Measurements from ENCODE around the gene BPI.

Gene BPI

DNA sequence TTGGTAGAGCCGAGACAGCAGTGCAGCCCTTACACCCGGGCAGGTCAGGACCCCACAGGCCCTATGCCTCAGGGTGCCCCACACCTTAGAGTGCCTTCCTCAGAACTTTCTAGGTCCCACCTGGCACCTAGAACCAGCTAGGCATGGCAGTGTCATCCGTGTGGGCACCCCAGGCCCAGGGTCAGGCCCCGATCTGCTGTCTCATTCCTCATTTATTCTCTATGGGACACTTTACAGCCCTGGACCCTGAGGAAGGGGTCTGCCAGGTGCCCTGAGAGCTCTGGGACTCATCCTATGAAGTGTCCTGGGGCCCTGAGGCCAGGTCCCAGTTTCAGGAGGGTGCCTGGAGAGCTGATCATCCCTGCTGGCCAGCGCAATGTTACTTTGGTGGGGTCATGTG is 8.1 kb upstream of the BPI start:
- no peaks in the 10 kb centered on the region for H3K9me3 ChIP-seq (ENCODE audit: control insufficient read depth, low read length)
- no peak overlapping the region for H3K27ac ChIP-seq
- no peak overlapping the region for H3K9ac ChIP-seq
- H3K4me2 ChIP-seq (ENCODE audit: low read length), result no peak overlapping the region
- H3K4me3 ChIP-seq (ENCODE audit: low read depth, low read length), result no peak overlapping the region
- H2AFZ ChIP-seq, result no peak overlapping the region
- peaks cover 5% of the 10 kb centered on the region for H3K27me3 ChIP-seq (ENCODE audit: control insufficient read depth, insufficient read depth, low read length)
- H3K4me1 ChIP-seq, result no peaks in the 10 kb centered on the region
- no peaks in the 10 kb centered on the region for H3K79me2 ChIP-seq
- TF ChIP-seq, protein P1, sequence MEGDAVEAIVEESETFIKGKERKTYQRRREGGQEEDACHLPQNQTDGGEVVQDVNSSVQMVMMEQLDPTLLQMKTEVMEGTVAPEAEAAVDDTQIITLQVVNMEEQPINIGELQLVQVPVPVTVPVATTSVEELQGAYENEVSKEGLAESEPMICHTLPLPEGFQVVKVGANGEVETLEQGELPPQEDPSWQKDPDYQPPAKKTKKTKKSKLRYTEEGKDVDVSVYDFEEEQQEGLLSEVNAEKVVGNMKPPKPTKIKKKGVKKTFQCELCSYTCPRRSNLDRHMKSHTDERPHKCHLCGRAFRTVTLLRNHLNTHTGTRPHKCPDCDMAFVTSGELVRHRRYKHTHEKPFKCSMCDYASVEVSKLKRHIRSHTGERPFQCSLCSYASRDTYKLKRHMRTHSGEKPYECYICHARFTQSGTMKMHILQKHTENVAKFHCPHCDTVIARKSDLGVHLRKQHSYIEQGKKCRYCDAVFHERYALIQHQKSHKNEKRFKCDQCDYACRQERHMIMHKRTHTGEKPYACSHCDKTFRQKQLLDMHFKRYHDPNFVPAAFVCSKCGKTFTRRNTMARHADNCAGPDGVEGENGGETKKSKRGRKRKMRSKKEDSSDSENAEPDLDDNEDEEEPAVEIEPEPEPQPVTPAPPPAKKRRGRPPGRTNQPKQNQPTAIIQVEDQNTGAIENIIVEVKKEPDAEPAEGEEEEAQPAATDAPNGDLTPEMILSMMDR (IDR thresholded peaks at IDR 0.05), result no peak
- H3K36me3 ChIP-seq (ENCODE audit: control insufficient read depth, insufficient read depth, low read length), result no peaks in the 10 kb centered on the region

DNA sequence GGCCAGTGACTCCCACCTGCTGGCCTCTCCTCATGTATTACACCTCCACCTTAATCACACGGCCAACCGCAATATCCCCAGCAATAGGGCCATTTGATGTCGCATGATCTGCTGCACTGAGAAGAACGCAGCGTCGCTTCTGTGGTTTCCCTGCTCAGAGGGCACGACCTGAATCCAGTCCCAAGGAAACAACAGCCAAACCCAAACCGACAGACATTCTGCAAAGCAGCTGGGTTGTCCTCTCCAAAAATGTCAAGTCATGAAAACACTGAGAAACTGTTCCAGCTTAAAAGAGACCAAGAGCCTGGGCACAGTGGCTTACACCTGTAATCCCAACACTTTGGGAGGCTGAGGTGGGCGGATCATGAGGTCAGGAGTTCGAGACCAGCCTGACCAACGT is 7.5 kb upstream of the BPI start:
- Histone ChIP-seq H3K4me3 (ENCODE audit: low read depth, low read length) (no peak overlapping the region), H3K4me1 (no peaks in the 10 kb centered on the region), H3K27ac (no peak overlapping the region)

DNA sequence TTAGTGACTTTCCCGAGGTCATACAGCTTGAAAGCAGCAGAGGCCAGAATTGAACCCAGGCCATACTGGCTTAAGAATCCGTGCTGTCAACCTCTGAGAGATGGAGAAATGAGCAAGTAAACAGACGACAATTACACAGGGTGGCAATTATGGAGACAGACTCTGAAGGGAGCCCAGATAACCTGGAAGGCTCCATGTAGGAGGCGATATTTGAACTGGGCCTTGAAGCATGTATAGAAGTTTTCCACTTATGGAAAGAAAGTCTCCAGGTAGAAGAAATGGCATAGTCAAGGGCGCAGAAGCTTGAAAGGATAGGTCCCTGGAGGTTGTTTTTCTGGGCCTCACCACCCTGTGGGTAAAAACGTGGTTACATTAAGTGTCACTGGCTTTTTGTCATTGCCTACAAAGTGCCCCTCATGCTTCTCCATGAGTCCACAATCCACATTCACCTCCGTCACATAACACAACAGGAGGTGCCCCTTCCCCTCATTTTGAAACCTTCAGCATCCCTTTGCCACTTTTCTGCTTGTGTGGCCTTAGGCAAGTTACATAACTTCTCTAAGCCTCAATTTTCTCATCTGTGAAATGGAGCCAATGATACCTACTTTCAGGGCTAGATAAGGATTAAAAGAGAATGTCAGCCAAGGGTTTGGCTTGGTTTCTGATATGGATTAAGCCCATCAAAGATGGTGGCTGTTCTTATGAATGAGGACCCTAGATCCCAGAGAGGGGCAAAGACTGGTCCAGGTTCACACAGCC is 5.9 kb upstream of the BPI start:
- Histone ChIP-seq H3K9ac (no peak overlapping the region), H3K4me2 (ENCODE audit: low read length) (no peak overlapping the region), H3K4me3 (ENCODE audit: low read depth, low read length) (no peak overlapping the region), H3K9me3 (ENCODE audit: control insufficient read depth, low read length) (no peaks in the 10 kb centered on the region), H3K79me2 (no peaks in the 10 kb centered on the region), H3K27ac (no peak overlapping the region), H3K36me3 (ENCODE audit: control insufficient read depth, insufficient read depth, low read length) (no peaks in the 10 kb centered on the region), H3K4me1 (no peaks in the 10 kb centered on the region), H2AFZ (no peak overlapping the region), H3K27me3 (ENCODE audit: control insufficient read depth, insufficient read depth, low read length) (no peaks in the 10 kb centered on the region)
- TF ChIP-seq, protein P1 (IDR thresholded peaks at IDR 0.05), result no peak

More for the DNA sequence above, 7.5 kb upstream of the BPI start:
- Histone ChIP-seq H3K36me3 (ENCODE audit: control insufficient read depth, insufficient read depth, low read length) (no peaks in the 10 kb centered on the region), H3K27me3 (ENCODE audit: control insufficient read depth, insufficient read depth, low read length) (peaks cover 5% of the 10 kb centered on the region), H2AFZ (no peak overlapping the region), H3K4me2 (ENCODE audit: low read length) (no peak overlapping the region), H3K9me3 (ENCODE audit: control insufficient read depth, low read length) (no peaks in the 10 kb centered on the region), H3K9ac (no peak overlapping the region), H3K79me2 (no peaks in the 10 kb centered on the region)
- TF ChIP-seq, protein P1 (IDR thresholded peaks at IDR 0.05), result no peak

DNA sequence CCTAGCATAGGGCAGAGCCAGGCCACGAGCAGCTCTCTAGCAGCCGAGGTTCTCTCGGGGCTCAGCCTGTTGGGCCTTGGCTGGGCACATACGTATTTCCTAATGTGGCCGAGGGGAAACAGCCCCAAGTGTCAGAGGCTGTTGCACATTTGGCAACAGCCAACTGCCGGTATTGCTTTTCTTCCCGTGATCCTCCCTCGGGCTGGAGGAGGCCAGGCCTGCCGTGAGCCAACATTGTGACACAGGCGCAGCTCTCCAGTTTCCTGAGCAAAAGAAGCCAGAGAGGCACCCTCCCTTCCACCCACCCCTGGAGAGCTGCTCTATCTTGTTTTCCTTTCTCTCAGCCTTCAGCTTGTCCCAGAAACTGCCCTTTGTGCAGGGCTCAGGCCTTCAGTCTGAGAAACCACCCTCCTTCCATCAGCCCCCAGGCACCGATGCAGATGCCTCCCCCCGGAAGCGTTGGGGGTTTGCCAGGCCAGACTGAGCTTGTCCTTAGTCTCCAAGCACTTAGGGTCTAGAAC is 5.1 kb upstream of the BPI start:
- Histone ChIP-seq H3K27ac (no peak overlapping the region), H3K9ac (no peak overlapping the region), H3K36me3 (ENCODE audit: control insufficient read depth, insufficient read depth, low read length) (no peaks in the 10 kb centered on the region), H3K4me2 (ENCODE audit: low read length) (no peak overlapping the region), H3K4me1 (no peaks in the 10 kb centered on the region), H2AFZ (no peak overlapping the region), H3K9me3 (ENCODE audit: control insufficient read depth, low read length) (no peaks in the 10 kb centered on the region), H3K27me3 (ENCODE audit: control insufficient read depth, insufficient read depth, low read length) (no peaks in the 10 kb centered on the region), H3K4me3 (ENCODE audit: low read depth, low read length) (no peak overlapping the region), H3K79me2 (no peaks in the 10 kb centered on the region)
- TF ChIP-seq, protein P1 (IDR thresholded peaks at IDR 0.05), result no peak

DNA sequence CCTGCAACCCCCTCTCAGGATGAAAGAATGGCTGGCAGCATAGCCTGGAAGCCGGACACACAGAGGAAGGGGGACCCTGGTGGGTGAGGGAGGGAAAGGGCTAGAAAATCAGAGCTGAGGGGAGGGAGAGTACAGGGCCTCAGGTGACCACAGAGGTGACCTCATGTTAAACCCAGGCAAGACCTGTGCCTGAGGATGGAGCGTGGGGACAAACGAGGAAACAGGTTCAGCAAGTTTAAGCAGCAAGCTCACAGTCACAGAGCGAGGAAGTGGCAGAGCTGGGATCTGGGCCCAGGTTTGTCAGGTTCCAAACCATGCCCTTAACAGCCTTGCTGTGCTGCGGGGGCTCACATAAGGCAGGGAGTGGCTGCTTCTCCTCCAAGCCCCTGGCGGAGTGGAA is 4.0 kb upstream of the BPI start:
- TF ChIP-seq, protein P1 (IDR thresholded peaks at IDR 0.05), result no peak
- Histone ChIP-seq H3K79me2 (no peaks in the 10 kb centered on the region), H3K9me3 (ENCODE audit: control insufficient read depth, low read length) (no peaks in the 10 kb centered on the region), H3K9ac (no peak overlapping the region), H3K27me3 (ENCODE audit: control insufficient read depth, insufficient read depth, low read length) (no peaks in the 10 kb centered on the region), H3K4me1 (no peaks in the 10 kb centered on the region), H3K4me3 (ENCODE audit: low read depth, low read length) (no peak overlapping the region), H3K27ac (no peak overlapping the region), H3K36me3 (ENCODE audit: control insufficient read depth, insufficient read depth, low read length) (no peaks in the 10 kb centered on the region), H3K4me2 (ENCODE audit: low read length) (no peak overlapping the region), H2AFZ (no peak overlapping the region)
